ELF-1 (cell line): ENCODE measurements around the gene MCTP1.

Source experiments
- DNase-seq: peaks from one replicate; pipeline ENCODE4 v3.0.0-alpha.2; 2016; ENCODE audit warnings: low read depth, low spot score

The MCTP1 gene

DNA sequence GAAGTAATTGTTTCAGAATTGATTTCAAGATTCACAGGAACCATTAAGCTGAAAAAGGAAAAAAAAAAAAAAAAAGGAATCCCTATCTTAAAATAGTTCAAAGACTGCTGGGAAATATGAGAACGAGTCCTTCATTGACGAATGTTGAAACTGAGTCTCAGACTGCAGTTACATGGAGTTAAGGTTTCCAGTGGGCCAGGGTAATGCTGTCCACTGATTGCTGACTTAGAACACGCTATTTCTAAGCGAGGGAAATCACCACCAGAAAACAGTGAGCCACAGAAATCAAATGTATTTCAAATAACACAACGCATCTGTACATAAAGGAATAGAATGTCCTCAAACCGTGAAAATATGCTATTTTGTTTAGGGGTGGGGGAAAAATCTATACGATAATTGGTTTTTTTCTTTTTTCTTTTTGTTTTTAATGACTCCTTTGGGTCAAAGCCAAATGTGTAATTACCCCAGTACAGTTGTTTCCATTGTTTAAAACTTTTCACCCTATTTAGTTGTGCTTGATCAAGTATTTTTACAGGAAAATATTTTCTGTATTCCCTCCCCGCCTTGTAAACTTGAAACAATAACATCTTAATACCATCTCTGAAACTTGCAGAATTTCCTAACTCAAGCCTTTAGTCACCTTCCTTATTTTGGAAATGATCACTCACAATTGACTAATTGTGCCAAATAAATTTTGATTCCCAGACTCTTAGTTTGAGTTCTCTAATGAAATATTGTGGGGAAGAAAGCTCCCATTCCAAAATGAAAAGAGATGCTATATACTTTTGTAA is 208.3 kb downstream of the MCTP1 start:
- no peak for DNase-seq

DNA sequence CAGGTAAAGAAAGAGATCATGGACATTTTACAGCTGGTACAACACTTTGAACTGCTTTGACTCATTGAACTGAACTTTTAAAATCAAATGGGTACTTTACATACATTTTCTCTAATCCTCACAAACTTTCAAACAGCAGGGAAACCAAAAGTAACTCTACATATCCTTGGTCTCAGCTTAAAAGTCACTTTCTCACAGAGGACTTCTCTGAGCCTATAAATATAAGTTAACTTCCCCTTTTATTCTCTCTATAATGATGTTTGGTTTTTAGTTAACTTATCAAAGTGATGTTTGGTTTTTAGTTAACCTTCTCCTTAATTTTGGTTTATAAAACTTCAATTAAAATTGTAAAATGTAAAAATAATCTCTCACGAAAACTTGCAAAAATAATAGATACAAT is 209.8 kb downstream of the MCTP1 start:
- no peak for DNase-seq

DNA sequence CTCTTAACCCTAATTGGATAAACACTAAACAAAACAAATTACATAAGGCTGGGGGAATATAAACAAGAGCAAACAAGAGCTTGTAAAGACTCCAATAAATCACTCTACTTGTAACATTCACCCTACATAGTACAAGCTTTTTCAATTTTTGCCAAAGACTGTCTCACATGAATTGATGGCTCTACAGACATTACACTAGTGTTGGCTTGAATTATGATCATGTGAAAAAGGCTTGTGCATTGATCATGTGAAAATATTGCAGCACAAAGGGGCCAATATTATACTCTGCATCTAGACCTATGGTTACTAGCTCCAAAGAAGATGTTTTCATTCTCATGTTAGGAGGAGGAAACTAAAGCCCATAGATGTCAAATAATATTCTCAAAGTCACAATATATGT is 212.6 kb downstream of the MCTP1 start:
- no peak for DNase-seq

GRCh38 chr5:95070866-95071265 is 214.0 kb downstream of the MCTP1 start:
- DNase-seq, result no peak

GRCh38 chr5:95070453-95070852 is 214.4 kb downstream of the MCTP1 start:
- no peak for DNase-seq

DNA sequence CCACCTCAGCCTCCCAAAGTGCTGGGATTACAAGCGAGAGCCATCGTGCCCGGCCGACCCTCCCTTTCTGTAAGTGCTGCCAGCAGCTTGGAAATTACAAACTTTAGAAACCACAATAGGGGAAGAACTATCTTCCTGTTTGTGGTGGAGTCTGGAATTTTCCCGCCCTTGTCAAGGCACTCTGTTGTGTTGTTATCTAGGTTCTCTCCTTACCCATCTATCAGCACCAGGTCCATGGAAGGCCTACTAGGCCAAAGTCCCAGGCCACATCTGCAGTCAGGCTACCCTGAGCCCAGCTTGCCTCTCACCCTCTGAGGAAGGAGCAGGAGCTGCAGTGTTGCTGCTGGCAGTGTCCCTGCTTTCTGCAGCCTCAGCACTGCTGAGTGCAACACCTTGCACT is 214.9 kb downstream of the MCTP1 start:
- no peak for DNase-seq

GRCh38 chr5:95069021-95069420 is 215.9 kb downstream of the MCTP1 start:
- DNase-seq, result no peak

DNA sequence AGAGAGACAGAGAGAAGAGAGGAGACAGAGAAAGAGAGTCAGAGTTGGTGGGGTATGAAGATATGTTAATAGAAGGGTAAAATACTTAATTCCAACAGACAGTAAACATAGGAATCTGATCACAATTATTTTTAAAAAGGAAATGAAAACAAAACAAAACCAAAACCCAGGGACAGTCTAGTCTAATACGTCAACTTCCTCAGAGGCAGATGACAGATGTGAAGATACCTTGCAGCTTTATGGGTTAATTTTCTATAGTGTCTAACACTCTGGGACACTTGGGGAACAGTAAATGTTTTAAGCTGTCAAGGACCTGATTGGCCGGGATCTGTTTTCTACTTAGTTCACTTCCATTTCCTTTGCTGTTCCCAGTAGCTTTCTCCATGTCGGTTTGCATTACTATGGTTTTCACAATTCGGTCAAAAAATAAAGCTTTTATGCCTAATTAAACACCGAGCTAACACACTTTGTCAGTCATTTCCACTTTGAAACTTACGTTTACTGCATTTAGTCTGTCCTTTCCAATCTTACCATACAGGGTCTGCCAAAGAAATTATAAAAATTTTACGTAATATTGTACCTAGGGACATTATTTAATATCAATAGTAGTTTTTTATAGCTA is 216.5 kb downstream of the MCTP1 start:
- DNase-seq, result no peak

DNA sequence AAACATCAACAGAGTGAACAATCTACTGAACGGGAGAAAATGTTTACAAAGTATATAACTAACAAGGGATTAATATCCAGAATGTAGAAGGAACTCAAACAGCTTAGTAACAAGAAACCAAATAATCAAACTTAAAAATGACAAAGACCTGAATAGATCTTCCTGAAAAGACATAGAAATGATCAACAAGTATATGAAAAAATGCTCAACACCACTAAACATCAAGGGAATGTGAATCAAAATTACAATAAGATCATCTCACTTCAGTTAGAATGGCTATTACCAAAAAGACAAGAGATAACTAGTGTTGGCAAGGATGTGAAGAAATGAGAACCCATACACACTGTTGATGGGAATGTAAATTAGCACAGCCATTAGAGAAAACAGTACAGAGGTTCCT is 218.8 kb downstream of the MCTP1 start:
- DNase-seq, result no peak

DNA sequence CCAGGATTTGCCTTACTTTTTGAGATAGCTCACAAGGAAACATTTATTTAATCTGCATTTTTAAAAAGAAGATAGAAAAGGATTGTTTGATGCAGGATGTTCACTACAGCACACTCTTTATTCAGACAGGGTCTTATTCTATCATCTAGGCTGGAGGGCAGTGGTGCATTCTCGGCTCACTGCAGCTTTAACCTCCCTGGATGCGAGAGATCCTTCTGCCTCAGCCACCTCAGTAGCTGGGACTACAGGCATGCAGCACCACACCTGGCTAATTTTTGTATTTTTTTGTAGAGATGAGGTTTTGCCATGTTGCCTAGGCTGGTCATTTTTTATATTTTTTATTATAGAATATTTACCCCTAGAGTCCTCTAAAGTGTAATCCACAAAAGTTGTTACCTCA is 221.4 kb downstream of the MCTP1 start:
- no peak for DNase-seq

GRCh38 chr5:95060098-95060497 is 224.8 kb downstream of the MCTP1 start:
- DNase-seq, result no peak

DNA sequence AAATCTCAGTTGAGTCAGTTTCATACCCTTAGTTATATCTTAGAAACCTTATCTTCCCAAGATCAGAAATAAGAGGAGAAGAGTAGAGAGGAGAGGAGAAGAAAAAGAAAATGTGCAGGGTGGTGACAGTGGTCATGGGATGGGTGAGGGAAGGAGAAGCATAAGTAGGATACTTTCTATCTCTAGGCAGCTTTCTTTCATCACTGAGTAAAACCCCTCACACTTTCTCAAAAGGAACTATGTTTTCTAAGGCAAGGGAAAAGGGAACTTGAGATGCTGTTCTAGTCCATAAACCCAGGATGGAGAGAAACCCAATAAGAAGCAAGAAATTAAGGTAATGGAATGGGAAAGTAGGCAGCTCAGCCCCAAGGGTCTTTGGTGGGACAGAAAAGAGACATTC is 225.3 kb downstream of the MCTP1 start:
- no peak for DNase-seq

- DNase-seq, result no peak
Observed at GRCh38 chr5:95057615-95058014, 227.3 kb downstream of the MCTP1 start.

DNA sequence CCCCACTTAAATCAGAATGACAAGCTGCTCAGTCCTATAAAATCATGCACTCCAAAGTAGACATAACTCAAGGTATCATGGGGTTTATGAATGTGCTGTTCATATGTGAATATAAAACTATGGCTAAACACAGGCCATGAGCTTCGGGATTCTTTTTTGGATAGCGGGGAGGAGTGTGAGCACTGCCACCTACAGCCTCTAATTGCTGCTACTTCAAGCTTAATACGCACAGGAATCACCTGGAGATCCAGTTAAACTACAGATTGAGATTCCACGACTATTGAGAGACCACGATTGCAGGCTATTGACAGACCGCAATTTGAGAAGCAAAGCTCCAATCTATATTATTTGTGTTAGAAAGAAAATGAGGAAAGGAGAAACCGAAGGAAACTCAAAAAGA is 231.6 kb downstream of the MCTP1 start:
- no peak for DNase-seq

GRCh38 chr5:95050708-95051107 is 234.2 kb downstream of the MCTP1 start:
- DNase-seq, result no peak

- no peak for DNase-seq
Observed at GRCh38 chr5:95048628-95049027, 236.3 kb downstream of the MCTP1 start.

DNA sequence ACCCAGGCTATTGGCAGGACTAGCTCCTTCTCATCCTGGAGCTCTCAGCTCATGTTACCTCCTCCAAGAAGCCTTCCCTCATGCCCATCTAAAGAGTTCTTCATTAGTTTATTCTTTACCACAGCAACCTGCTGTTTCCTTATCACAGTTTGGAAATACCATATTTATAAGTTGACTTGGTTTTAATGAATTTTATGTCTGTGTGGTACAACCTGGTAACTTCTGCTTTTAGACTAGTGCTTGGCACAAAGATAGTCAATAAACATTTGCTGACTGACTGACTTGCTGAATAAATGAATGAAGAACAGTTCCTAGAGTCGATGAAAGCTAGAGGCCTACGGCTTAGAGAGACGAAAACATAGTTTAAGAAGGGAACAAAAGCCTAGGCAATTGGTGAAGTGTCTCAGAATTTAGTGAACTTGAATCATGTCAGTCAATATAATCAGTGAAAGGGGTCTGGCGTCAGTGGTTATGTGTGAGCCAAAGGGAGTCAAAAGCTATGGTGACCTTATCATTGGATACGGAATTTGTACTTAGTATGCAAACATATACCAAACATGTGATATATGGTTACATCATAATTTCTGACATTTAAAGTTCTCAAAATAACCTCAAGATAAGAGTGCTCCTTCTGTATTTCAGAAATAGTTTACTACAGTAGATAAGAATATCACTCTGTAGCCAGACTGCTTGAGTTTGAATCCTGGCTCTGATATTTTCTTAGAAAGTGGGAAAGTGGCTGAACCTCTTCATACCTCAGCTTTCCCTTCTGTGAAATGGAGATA is 239.5 kb downstream of the MCTP1 start:
- DNase-seq, result no peak

DNA sequence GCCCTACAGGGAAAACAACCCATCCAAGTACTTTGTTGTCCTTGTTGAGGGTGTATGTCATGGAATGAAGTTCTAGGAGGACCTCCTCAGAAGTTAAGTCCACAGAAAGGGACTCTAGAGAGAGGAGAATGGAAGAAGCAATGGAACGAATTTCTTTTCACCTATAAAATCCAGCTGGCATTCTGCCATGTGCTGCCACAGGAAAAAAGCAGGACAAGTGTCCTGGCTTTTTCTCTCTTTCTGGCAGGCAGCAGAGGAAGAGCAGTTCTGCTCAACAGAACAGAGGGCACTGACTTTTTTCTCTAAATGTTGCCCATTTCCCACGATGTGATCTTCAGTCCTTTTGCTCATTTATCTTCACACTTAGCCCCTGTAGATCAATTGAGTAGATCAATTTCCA is 240.8 kb downstream of the MCTP1 start:
- no peak for DNase-seq

- no peak for DNase-seq
Observed at GRCh38 chr5:95043648-95044047, 241.2 kb downstream of the MCTP1 start.

DNA sequence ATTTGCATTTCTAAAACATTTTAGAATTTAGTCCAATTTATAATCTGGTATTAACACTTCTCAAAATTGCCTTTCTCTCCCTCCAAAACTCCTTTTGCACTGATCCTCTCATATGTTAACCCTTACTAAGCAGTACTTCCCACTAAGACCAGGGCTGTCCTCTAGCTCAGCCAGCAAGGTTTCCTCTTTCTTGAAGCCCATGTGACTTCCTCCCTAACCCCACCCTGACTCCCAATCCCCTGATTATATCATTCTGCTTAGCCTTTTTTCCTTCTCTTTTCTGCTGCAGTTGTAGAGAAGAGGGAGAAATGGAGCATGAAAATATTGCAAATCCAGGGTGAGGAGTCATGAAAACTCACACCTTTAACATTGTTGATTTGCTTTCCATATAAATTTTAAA is 241.7 kb downstream of the MCTP1 start:
- DNase-seq, result no peak

- no peak for DNase-seq
Observed at GRCh38 chr5:95042037-95042436, 242.9 kb downstream of the MCTP1 start.

DNA sequence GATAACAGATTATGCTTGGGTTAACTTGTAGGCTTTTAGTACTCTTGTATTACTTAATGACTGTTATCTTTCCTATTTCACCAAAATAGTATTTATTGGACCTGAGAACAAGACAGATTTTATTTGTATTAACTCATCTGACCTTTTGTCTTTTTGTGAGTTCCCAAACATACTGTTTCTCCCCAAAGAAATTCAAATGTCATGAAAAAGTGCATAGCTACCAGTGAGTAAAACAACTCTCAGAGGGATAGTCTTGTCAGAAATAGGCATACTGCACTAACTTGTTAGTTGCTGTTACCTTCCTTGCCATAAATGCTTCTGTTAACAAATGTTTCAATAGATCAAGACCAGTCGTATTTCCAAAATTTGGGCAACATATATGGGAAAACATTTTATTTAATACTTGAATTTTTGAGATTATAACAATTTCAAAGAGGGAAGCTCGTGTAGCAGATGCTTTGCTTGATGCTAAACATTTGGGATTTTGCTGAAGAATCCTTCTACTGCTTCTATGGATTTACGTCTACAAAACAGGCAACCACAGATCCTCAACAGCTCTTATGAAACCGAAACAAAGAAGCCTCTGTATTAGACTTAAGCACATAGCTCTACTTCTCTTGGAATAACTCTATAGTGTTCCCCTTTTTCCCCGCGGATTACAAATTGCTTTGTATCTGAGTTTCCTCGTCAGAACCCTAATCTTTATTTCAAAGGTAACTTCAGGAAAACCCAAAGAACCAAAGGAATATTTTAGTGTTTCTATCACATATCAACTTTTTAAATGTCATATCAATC is 248.8 kb downstream of the MCTP1 start:
- no peak for DNase-seq
